Activated CD4-positive, alpha-beta memory T cell treated with anti-CD3 and anti-CD28 coated beads for 36 hours (primary cell): ENCODE results near the gene PTPRM. TPM values are rescaled to one million over a fixed set of nuclear protein-coding genes. Genes with fewer than 3 reads are reported as not detected.

ENCODE experiments used
- CTCF ChIA-PET: fragments of 350-600 bp; sonication (Branson Sonifier 250); formaldehyde crosslinking; loops from one replicate; lab custom pipeline; 2021; ENCODE audit warnings: antibody characterized with exemption, inconsistent platforms; lab: Charles Lee
- POLR2A ChIA-PET: fragments of 350-600 bp; sonication (Branson Sonifier 250); formaldehyde crosslinking; loops from one replicate; lab custom pipeline; 2021; ENCODE audit warnings: antibody characterized with exemption; lab: Charles Lee
- DNase-seq: peaks from one replicate; pipeline ENCODE4 v3.0.0-alpha.2; 2020
- H3K27ac Mint-ChIP-seq: one replicate; pipeline ENCODE4 v1.8.0; 2021; ENCODE audit warnings: mixed read lengths
- H3K27me3 Mint-ChIP-seq: one replicate; pipeline ENCODE4 v1.8.0; 2021; ENCODE audit warnings: mixed read lengths
- H3K36me3 Mint-ChIP-seq: one replicate; pipeline ENCODE4 v1.8.0; 2021; ENCODE audit warnings: mixed read lengths
- H3K4me1 Mint-ChIP-seq: one replicate; pipeline ENCODE4 v1.8.0; 2021; ENCODE audit warnings: low read depth, mixed read lengths
- H3K4me3 Mint-ChIP-seq: one replicate; pipeline ENCODE4 v1.8.0; 2021; ENCODE audit warnings: mild to moderate bottlenecking, mixed read lengths
- H3K9me3 Mint-ChIP-seq: one replicate; pipeline ENCODE4 v1.8.0; 2021; ENCODE audit warnings: mixed read lengths
- intact Hi-C: fragments of 100-400 bp; cut with micrococcal nuclease; formaldehyde crosslinking; loops from one replicate; pipeline ENCODE4 v1.15.1; 2023
- total RNA-seq, 2 experiments: library from RNA; stranded (reverse); gene quantifications; one replicate each; pipeline ENCODE4 v1.2.3, GENCODE V29; 2021

The PTPRM gene
- total RNA-seq, 2 experiments from 2014 or later = 7.0 to 8.6 TPM

- ChIA-PET CTCF (no interaction called here), POLR2A (no interaction called here)
- Mint-ChIP-seq H3K9me3 (no peaks in the 10 kb centered on the region), H3K36me3 (no peaks in the 10 kb centered on the region), H3K27ac (no peak overlapping the region), H3K4me1 (no peaks in the 10 kb centered on the region), H3K27me3 (no peaks in the 10 kb centered on the region), H3K4me3 (no peak overlapping the region)
- intact Hi-C loops = no loop called here
- DNase-seq = no peak
These were observed 726.1 kb downstream of the PTPRM start for GRCh38 chr18:8293184-8293583.

- CTCF ChIA-PET = no interaction called here
- DNase-seq = no peak
- Mint-ChIP-seq H3K4me1 (no peaks in the 10 kb centered on the region), H3K4me3 (no peak overlapping the region), H3K27me3 (no peaks in the 10 kb centered on the region), H3K36me3 (no peaks in the 10 kb centered on the region), H3K9me3 (no peaks in the 10 kb centered on the region), H3K27ac (no peak overlapping the region)
- intact Hi-C loops = no loop called here
- POLR2A ChIA-PET = no interaction called here
These were observed 729.9 kb downstream of the PTPRM start for GRCh38 chr18:8296886-8297616.

DNA sequence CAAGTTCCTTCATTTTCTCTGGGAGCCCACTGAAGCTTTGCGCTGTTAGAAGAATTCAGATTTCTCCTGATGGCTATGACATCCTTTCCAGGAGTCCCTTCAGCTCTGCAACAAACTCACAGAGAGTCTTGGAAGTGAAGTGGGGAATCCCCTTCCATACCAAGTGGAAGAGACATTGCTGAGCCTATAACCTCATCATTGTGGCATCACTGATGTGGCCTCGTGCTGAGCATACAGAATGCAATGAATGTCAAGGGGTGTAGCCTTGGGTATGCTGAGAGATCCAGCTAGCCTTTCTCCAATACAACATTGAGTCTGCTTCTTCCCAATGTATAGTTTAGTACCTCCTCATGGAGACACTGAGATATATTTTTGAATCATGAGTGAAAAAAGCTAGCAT, 731.1 kb downstream of the PTPRM start:
- H3K27ac Mint-ChIP-seq = no peak overlapping the region
- no peaks in the 10 kb centered on the region for H3K9me3 Mint-ChIP-seq
- DNase-seq = no peak
- intact Hi-C loops = no loop called here
- H3K36me3 Mint-ChIP-seq = no peaks in the 10 kb centered on the region
- H3K4me1 Mint-ChIP-seq = no peaks in the 10 kb centered on the region
- ChIA-PET CTCF (no interaction called here), POLR2A (no interaction called here)
- no peaks in the 10 kb centered on the region for H3K27me3 Mint-ChIP-seq
- H3K4me3 Mint-ChIP-seq = no peak overlapping the region

GRCh38 chr18:8299054-8299980, 732.2 kb downstream of the PTPRM start:
- H3K4me3 Mint-ChIP-seq = no peak overlapping the region
- ChIA-PET POLR2A (no interaction called here), CTCF (no interaction called here)
- intact Hi-C loops = no loop called here
- H3K4me1 Mint-ChIP-seq = no peaks in the 10 kb centered on the region
- no peaks in the 10 kb centered on the region for H3K9me3 Mint-ChIP-seq
- no peaks in the 10 kb centered on the region for H3K36me3 Mint-ChIP-seq
- no peak overlapping the region for H3K27ac Mint-ChIP-seq
- no peaks in the 10 kb centered on the region for H3K27me3 Mint-ChIP-seq
- no peak for DNase-seq

DNA sequence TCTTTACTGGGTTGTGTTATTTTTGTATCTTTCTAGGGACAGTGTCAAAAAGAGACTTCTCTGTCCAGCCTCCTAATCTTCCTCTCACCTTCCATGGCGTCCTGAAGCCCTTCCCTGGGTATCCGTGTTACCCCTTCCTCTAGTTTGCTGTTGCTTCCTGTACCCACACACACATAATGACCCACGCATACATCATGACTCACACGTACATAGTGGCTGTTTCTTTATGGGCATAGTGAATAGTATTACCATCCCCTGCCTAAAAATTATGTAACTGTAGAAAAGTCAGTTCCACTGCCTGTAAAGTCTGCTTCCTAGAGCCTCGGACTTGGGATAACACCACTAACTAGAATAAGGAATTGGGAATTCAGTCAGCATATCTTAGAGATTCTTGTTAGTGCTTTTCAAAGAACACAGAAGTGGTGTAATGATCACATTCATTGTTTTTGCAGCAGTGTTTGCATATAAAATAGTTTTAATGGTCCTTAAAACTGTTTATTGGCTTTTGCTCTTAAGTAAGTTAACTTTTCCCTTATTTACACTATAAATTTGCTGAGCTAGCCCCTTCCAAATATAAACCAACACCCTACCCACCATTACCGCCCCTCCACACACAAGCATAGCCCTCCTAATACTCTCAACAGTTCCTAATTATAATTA, 733.8 kb downstream of the PTPRM start:
- no peak for DNase-seq
- Mint-ChIP-seq H3K4me3 (no peak overlapping the region), H3K9me3 (no peaks in the 10 kb centered on the region), H3K36me3 (no peaks in the 10 kb centered on the region), H3K27ac (no peak overlapping the region), H3K27me3 (no peaks in the 10 kb centered on the region), H3K4me1 (no peaks in the 10 kb centered on the region)
- ChIA-PET POLR2A (no interaction called here), CTCF (no interaction called here)
- intact Hi-C loops = no loop called here

DNA sequence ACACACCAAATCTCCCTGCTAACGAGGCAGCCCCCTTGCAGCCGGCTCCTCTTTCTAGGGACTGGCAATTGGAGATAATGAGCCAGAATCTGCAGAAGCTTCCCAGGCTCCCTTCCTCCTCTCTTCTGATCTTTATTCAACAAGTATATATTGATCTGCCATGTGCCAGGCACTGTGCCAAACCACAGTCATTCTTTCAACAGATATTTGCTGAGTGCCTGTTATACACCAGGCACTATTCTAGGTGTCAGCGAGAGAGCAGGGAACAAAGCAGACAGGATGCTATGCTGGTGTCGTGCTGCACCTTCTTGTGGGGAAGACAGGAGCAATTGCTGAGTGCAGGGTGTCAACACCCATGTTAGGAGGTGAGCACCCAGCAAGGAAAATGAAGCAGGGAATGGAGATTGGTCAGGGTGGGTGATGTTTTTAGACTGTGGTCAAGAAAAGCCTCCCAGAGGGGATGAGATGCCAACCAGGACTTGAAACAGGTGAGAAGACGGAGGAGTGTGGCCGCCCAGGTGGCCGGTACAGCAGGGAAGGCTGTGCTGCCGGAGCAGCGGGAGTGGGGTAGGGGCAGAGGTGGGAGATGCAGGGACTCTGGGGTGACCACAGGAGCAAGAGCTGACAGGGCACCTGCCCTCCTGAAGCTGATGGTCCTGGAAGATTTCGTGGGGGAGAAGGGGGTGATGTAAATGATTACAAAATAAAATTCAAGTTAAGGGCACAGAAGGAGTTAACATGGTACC, 734.5 kb downstream of the PTPRM start:
- H3K9me3 Mint-ChIP-seq = no peaks in the 10 kb centered on the region
- no peaks in the 10 kb centered on the region for H3K36me3 Mint-ChIP-seq
- H3K27me3 Mint-ChIP-seq = no peaks in the 10 kb centered on the region
- H3K4me1 Mint-ChIP-seq = no peaks in the 10 kb centered on the region
- H3K4me3 Mint-ChIP-seq = no peak overlapping the region
- intact Hi-C loops = no loop called here
- ChIA-PET CTCF (no interaction called here), POLR2A (no interaction called here)
- no peak for DNase-seq
- no peak overlapping the region for H3K27ac Mint-ChIP-seq

DNA sequence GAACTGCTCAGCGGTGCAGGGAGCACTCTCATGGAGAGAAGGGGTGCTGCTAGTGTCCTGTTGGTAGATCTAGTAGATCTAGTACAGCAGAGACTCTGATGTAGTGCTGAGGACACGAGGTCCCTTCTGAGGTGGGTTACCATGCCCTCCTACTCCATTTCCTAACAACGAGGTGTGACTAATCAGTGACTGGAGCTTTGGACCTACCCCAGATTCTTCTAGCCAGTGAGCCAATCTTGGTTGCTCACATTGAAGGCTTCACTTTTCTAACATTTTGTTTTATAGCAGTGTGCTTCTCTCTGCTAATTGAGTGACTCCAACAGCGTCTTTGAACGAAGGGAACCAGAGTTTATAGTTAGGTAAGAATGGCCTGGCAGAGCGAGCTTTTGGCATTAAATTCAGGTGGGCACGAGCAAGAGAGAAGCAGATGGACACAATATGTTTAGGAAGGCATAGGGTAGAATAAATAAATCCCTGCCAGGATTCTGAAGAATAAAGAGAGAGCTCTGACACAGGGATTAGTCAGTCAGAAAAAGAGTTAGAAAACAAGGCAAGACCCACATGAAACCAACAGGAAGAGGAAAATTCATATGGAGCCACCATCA, 736.1 kb downstream of the PTPRM start:
- Mint-ChIP-seq H3K36me3 (no peaks in the 10 kb centered on the region), H3K27ac (no peak overlapping the region), H3K4me1 (no peaks in the 10 kb centered on the region), H3K9me3 (no peaks in the 10 kb centered on the region), H3K4me3 (no peak overlapping the region), H3K27me3 (no peaks in the 10 kb centered on the region)
- CTCF ChIA-PET = no interaction called here
- intact Hi-C loops = no loop called here
- no peak for DNase-seq
- POLR2A ChIA-PET = no interaction called here

DNA sequence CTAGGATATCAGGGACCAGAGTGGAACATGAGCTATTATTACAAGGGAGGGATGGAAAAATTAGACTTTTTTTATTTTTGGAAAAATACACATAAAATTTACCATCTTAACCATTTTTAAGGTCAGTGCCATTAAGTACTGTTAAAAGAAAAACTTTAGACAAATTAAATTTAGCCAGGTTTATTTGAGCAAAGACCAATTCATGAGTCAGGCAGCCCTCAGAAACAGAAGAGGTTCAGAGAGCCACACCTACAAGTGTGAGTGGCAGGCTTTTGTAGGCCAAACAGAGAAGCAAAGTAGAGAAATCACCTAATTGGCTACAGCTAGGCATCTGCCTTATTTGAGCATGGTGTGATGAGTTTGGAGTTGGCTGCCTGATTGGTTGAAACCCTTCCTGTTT, 740.8 kb downstream of the PTPRM start:
- Mint-ChIP-seq H3K4me1 (no peaks in the 10 kb centered on the region), H3K9me3 (no peaks in the 10 kb centered on the region), H3K36me3 (no peaks in the 10 kb centered on the region), H3K27ac (no peak overlapping the region), H3K4me3 (no peak overlapping the region), H3K27me3 (no peaks in the 10 kb centered on the region)
- no peak for DNase-seq
- ChIA-PET CTCF (no interaction called here), POLR2A (no interaction called here)
- intact Hi-C loops = no loop called here

DNA sequence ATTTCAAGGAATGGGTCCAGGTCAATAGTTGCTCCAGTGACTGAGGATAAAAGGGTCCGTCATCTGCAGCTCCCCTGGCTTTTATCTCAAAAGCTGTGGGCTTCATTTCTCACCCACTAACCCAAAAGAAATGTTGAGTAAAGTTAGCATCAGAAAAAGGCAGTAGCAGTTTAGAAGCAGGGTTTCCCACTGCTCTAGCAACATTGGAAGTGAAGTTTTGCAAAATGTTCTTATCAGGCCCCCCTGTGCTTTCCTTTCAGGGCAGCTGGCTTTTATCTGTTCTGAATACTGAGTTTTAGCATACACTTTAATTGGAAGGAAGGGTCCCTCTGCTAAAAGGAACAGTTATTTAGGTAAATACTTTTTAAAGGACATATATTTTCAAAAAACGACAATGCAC, 745.9 kb downstream of the PTPRM start:
- Mint-ChIP-seq H3K4me3 (no peak overlapping the region), H3K36me3 (no peaks in the 10 kb centered on the region), H3K27ac (no peak overlapping the region), H3K9me3 (no peaks in the 10 kb centered on the region), H3K27me3 (no peaks in the 10 kb centered on the region), H3K4me1 (no peaks in the 10 kb centered on the region)
- intact Hi-C loops = no loop called here
- POLR2A ChIA-PET = no interaction called here
- CTCF ChIA-PET = no interaction called here
- no peak for DNase-seq

DNA sequence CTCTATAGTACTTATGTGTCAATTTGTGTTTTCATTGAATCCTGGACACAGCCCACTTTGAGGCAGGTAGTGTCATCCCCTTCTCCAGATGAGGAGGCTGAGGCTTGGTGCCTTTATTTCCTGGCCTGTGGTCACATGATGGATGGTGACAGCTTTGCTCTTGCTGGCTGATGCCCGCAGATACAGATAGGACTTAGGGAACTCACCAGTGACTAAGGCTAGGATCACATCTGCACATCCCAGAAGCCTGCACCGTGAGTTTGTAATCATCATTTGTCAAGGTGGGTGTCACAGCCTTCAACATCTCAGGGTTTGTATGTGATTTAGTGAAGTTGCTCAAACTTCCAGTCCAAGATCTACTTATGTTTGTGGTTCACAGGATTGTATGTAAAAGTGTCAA, 747.0 kb downstream of the PTPRM start:
- no peak overlapping the region for H3K4me3 Mint-ChIP-seq
- POLR2A ChIA-PET = no interaction called here
- no peaks in the 10 kb centered on the region for H3K36me3 Mint-ChIP-seq

DNA sequence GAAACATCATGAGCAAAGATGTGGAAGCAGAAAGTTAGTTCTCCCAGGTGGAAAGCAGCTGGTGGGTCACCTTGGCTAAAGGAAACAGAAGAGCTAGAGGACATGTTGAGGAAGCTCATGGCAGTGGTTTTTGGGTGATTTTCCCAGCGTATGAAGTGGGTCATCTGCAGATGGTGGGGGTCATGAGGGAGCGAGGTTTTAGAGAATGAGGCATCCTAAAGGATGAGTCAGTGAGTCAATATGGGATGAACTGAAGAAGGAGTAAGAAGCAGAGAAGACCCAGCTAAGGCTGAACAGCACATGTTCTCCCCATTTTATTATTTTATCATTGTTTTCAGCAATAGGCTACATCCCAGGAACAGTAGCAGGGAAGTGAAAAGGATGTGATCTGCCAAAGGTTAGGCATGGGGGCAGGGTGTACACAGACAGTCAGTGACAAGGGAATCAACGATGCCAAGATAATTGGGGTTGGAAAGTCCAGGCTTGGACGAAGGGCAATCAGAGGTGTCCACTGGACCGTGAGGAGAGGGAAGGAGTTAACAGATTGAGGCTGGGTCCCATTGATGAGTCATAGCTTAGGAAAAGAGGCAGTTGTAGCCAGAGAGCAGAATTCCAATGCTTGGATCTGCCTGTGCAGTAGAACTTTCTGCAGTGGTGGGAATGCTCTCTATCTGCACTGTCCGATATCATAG, 752.8 kb downstream of the PTPRM start:
- Mint-ChIP-seq H3K27me3 (no peaks in the 10 kb centered on the region), H3K9me3 (no peaks in the 10 kb centered on the region), H3K4me1 (no peaks in the 10 kb centered on the region), H3K36me3 (no peaks in the 10 kb centered on the region), H3K27ac (no peak overlapping the region), H3K4me3 (no peak overlapping the region)
- ChIA-PET CTCF (no interaction called here), POLR2A (no interaction called here)
- no peak for DNase-seq
- intact Hi-C loops = no loop called here

More for the DNA sequence above, 747.0 kb downstream of the PTPRM start:
- no peak overlapping the region for H3K27ac Mint-ChIP-seq
- no peaks in the 10 kb centered on the region for H3K27me3 Mint-ChIP-seq
- H3K4me1 Mint-ChIP-seq = no peaks in the 10 kb centered on the region
- intact Hi-C loops = no loop called here
- no peaks in the 10 kb centered on the region for H3K9me3 Mint-ChIP-seq
- DNase-seq = no peak
- CTCF ChIA-PET = no interaction called here
